HepG2 (cell line): ENCODE measurements around the gene CMTM4. TPM values are rescaled to one million over a fixed set of nuclear protein-coding genes. Genes with fewer than 3 reads are reported as not detected.

ENCODE experiments used
- CCAR2 ChIP-seq: fragments of 200-400 bp; formaldehyde crosslinking; optimal IDR thresholded peaks from 2 replicates; pipeline ENCODE3; 2018; ENCODE audit warnings: low read depth, mild to moderate bottlenecking, low read length, moderate library complexity
- CENPX ChIP-seq: sonication (generic); formaldehyde crosslinking; IDR thresholded peaks from 2 replicates; pipeline ENCODE4 v1.9.0; 2021; ENCODE audit warnings: mild to moderate bottlenecking, missing genetic modification reagents, moderate library complexity
- FOXK1 ChIP-seq: sonication (generic); formaldehyde crosslinking; IDR thresholded peaks from 2 replicates; pipeline ENCODE4 v1.4.0; 2020; ENCODE audit warnings: low read depth, missing genetic modification reagents, borderline replicate concordance
- GABPA ChIP-seq, 2 experiments: IDR thresholded peaks; 2 replicates each; pipeline ENCODE4 v1.6.1; 2011 to 2016; ENCODE audit warnings: low read depth in 2 of 2, low read length in 1 of 2, missing biosample characterization in 1 of 2, missing genetic modification characterization in 1 of 2
- IKZF4 ChIP-seq: sonication (generic); formaldehyde crosslinking; IDR thresholded peaks from 2 replicates; pipeline ENCODE4 v1.5.1; 2020; ENCODE audit warnings: borderline replicate concordance, mild to moderate bottlenecking, low read depth, missing genetic modification reagents; ENCODE audit errors: not compliant biosample characterization
- JARID2 ChIP-seq: sonication (generic); formaldehyde crosslinking; IDR thresholded peaks from 2 replicates; pipeline ENCODE4 v1.8.1; 2023; ENCODE audit warnings: missing genetic modification reagents, inconsistent platforms; ENCODE audit not compliant: insufficient replicate concordance
- KAT8 ChIP-seq: IDR thresholded peaks from 2 replicates; pipeline ENCODE4 v1.6.1; 2016; ENCODE audit warnings: missing genetic modification reagents, missing compliant biosample characterization
- KMT2B ChIP-seq: IDR thresholded peaks from 2 replicates; pipeline ENCODE4 v1.6.1; 2016; ENCODE audit warnings: missing genetic modification reagents, missing compliant biosample characterization
- MIER3 ChIP-seq: IDR thresholded peaks from 2 replicates; pipeline ENCODE4 v1.6.1; 2016; ENCODE audit warnings: missing compliant biosample characterization, borderline replicate concordance
- NFAT5 ChIP-seq: sonication (generic); formaldehyde crosslinking; IDR thresholded peaks from 2 replicates; pipeline ENCODE4 v1.4.0; 2020; ENCODE audit warnings: missing genetic modification reagents
- NFATC3 ChIP-seq: sonication (generic); formaldehyde crosslinking; IDR thresholded peaks from 2 replicates; pipeline ENCODE4 v1.5.1; 2020; ENCODE audit warnings: mild to moderate bottlenecking, missing genetic modification reagents
- RORA ChIP-seq: sonication (generic); formaldehyde crosslinking; IDR thresholded peaks from 2 replicates; pipeline ENCODE4 v1.5.0; 2020; ENCODE audit warnings: mild to moderate bottlenecking, missing genetic modification reagents, moderate library complexity
- SRSF1 ChIP-seq: fragments of 200-400 bp; formaldehyde crosslinking; optimal IDR thresholded peaks from 2 replicates; pipeline ENCODE3; 2017; ENCODE audit warnings: mild to moderate bottlenecking, low read depth, low read length, moderate library complexity
- ZBTB46 ChIP-seq: sonication (generic); formaldehyde crosslinking; IDR thresholded peaks from 2 replicates; pipeline ENCODE4 v1.4.0; 2020; ENCODE audit warnings: mild to moderate bottlenecking, missing genetic modification reagents, borderline replicate concordance
- ZFP82 ChIP-seq: sonication (generic); formaldehyde crosslinking; IDR thresholded peaks from 2 replicates; pipeline ENCODE4 v1.5.1; 2020; ENCODE audit warnings: mild to moderate bottlenecking, missing genetic modification reagents, borderline replicate concordance
- ZNF703 ChIP-seq: sonication (generic); formaldehyde crosslinking; IDR thresholded peaks from 2 replicates; pipeline ENCODE4 v1.5.1; 2020; ENCODE audit warnings: missing genetic modification reagents, mild to moderate bottlenecking, moderate library complexity, borderline replicate concordance
- ZNF710 ChIP-seq: sonication (generic); formaldehyde crosslinking; IDR thresholded peaks from 2 replicates; pipeline ENCODE4 v1.5.0; 2020; ENCODE audit warnings: mild to moderate bottlenecking, missing genetic modification reagents, borderline replicate concordance
- ZNF773 ChIP-seq: sonication (generic); formaldehyde crosslinking; IDR thresholded peaks from 2 replicates; pipeline ENCODE4 v1.4.0; 2020; ENCODE audit warnings: missing genetic modification reagents, borderline replicate concordance
- ZNF792 ChIP-seq: IDR thresholded peaks from 2 replicates; pipeline ENCODE4 v1.6.1; 2016
- ZNF850 ChIP-seq: sonication (generic); formaldehyde crosslinking; conservative IDR thresholded peaks from 2 replicates; pipeline ENCODE4 v1.9.0; 2021; ENCODE audit warnings: mild to moderate bottlenecking, missing genetic modification reagents
- ZNF879 ChIP-seq: sonication (generic); formaldehyde crosslinking; IDR thresholded peaks from 2 replicates; pipeline ENCODE4 v1.8.1; 2023; ENCODE audit warnings: missing genetic modification reagents
- polyA plus RNA-seq, 8 experiments: library from polyadenylated mRNA; depleted of rRNA in 3 of 8; stranded (reverse) in 7 of 8; unstranded in 1 of 8; fragments of >200 nt; fragmentation: Illumina TruSeq in 4 of 8; extraction: Trizol in 4 of 8; gene quantifications; 2 replicates each; pipeline versions ENCODE4 v1.2.1 to v1.2.3, GENCODE V29; 2011 to 2016; ENCODE audit warnings: low read depth in 4 of 8, missing spikeins in 1 of 8, mixed read lengths in 1 of 8; ENCODE audit not compliant: insufficient read depth in 1 of 8
- total RNA-seq, 5 experiments: library from RNA; depleted of rRNA; stranded (reverse); fragments of >200 nt; fragmentation: Illumina TruSeq; extraction: Trizol; gene quantifications; 2 replicates each; pipeline ENCODE4 v1.2.3, GENCODE V29; 2016; ENCODE audit warnings: low read depth in 1 of 5

CMTM4 gene
- total and polyA plus RNA-seq, 2 of the 13 experiments (the other 11 are each of a cell fraction or from before 2014, with no cell fraction given): 32.0 to 36.3 TPM

- no peak for TF ChIP-seq IKZF4 (CRISPR knock-in tag)
- TF ChIP-seq GABPA (IDR thresholded peaks at IDR 0.05; ENCODE audit: low read depth, low read length): no peak
- TF ChIP-seq GABPA (CRISPR knock-in tag; IDR thresholded peaks at IDR 0.05; ENCODE audit: low read depth): no peak
- TF ChIP-seq ZNF703 (CRISPR knock-in tag): no peak
- TF ChIP-seq ZNF710 (CRISPR knock-in tag): no peak
- no peak for TF ChIP-seq NFATC3 (CRISPR knock-in tag)
- no peak for TF ChIP-seq ZNF879 (CRISPR knock-in tag)
- no peak; the same call in 1 of the 2 replicates for TF ChIP-seq ZFP82 (CRISPR knock-in tag)
- TF ChIP-seq CENPX: no peak
- no peak for TF ChIP-seq KAT8 (CRISPR knock-in tag)
- TF ChIP-seq ZNF792 (CRISPR knock-in tag): no peak
- no peak for TF ChIP-seq CCAR2
- TF ChIP-seq KMT2B (CRISPR knock-in tag): no peak
- TF ChIP-seq RORA (CRISPR knock-in tag): no peak
- no peak for TF ChIP-seq ZBTB46 (CRISPR knock-in tag)
- no peak; the same call in 1 of the 2 replicates for TF ChIP-seq ZNF773 (CRISPR knock-in tag)
- TF ChIP-seq MIER3 (CRISPR knock-in tag): no peak
- TF ChIP-seq ZNF850 (CRISPR knock-in tag): no peak
- no peak for TF ChIP-seq FOXK1
- TF ChIP-seq NFAT5 (CRISPR knock-in tag): peak; percentile 87
- TF ChIP-seq JARID2 (CRISPR knock-in tag): no peak
- peak; percentile 43 for TF ChIP-seq SRSF1
Measured at GRCh38 chr16:66695935-66696668, 441 bp downstream of the CMTM4 start (continued).
